ENCODE results near the gene B4GALT3. TPM values are rescaled to one million over a fixed set of nuclear protein-coding genes. Genes with fewer than 3 reads are reported as not detected.

B4GALT3 gene
- total and polyA plus RNA-seq, 9 of the 15 experiments (the other 6 are each of a cell fraction or from before 2014, with no cell fraction given), result 31.2 to 103 (median 46.1) TPM

GRCh38 chr1:161131523-161132409 lies 45.5 kb downstream of the B4GALT3 start (continued):
- TF ChIP-seq, protein P1, sequence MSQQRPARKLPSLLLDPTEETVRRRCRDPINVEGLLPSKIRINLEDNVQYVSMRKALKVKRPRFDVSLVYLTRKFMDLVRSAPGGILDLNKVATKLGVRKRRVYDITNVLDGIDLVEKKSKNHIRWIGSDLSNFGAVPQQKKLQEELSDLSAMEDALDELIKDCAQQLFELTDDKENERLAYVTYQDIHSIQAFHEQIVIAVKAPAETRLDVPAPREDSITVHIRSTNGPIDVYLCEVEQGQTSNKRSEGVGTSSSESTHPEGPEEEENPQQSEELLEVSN (IDR thresholded peaks at IDR 0.05; ENCODE audit: borderline replicate concordance in 1 of 2, extremely low read depth in 1 of 2, insufficient read depth in 1 of 2, insufficient read length in 1 of 2, low read depth in 1 of 2, low read length in 1 of 2, poor library complexity in 1 of 2, severe bottlenecking in 1 of 2), result peak in 1 of 2 experiments; percentile 66
- TF ChIP-seq ASH1L (IDR thresholded peaks at IDR 0.05; ENCODE audit: borderline replicate concordance, low read depth, partially characterized antibody) (peak; percentile 40), GATAD2A (IDR thresholded peaks at IDR 0.05) (peak; percentile 44; the same call in 1 of the 2 replicates), MIER1 (IDR thresholded peaks at IDR 0.05; ENCODE audit: low read depth) (peak; percentile 70; the same call in 1 of the 2 replicates), LARP7 (IDR thresholded peaks at IDR 0.05) (peak; percentile 98), ZNF740 (CRISPR knock-in tag; IDR thresholded peaks at IDR 0.05) (no peak), ZNF740 (tag; IDR thresholded peaks at IDR 0.05) (0 out of 4 replicates have a peak, but pooled peaks of 1 of the 2 experiments have one; percentile 18), ZNF778 (CRISPR knock-in tag; IDR thresholded peaks at IDR 0.05) (no peak), ARID1B (IDR thresholded peaks at IDR 0.05) (peak; percentile 54), PHB2 (IDR thresholded peaks at IDR 0.05; ENCODE audit: low read depth) (0 out of 2 replicates have a peak, but pooled peaks have one; percentile 28), DMBX1 (CRISPR knock-in tag; IDR thresholded peaks at IDR 0.05; ENCODE audit: borderline replicate concordance) (no peak), TAF7 (tag; IDR thresholded peaks at IDR 0.05) (peak; percentile 53; the same call in 1 of the 2 replicates), EP400 (IDR thresholded peaks at IDR 0.05) (no peak; the same call in none of the 2 replicates), NCOA1 (IDR thresholded peaks at IDR 0.05; ENCODE audit: low read depth) (0 out of 2 replicates have a peak, but pooled peaks have one; percentile 15), GTF2A2 (tag; IDR thresholded peaks at IDR 0.05) (0 out of 2 replicates have a peak, but pooled peaks have one; percentile 22), ESRRA (IDR thresholded peaks at IDR 0.05; ENCODE audit: borderline replicate concordance, low read depth) (no peak), MAZ (CRISPR knock-in tag; conservative IDR thresholded peaks at IDR 0.05 in 1 of 2, IDR thresholded peaks at IDR 0.05 in 1 of 2) (peak in 1 of 2 experiments; percentile 15; a peak in 1 of 4 replicates), MTA1 (IDR thresholded peaks at IDR 0.05; ENCODE audit: borderline replicate concordance) (peak; percentile 70; the same call in 1 of the 2 replicates), HMG20A (CRISPR knock-in tag; conservative IDR thresholded peaks at IDR 0.05) (no peak), NFRKB (IDR thresholded peaks at IDR 0.05; ENCODE audit: low read depth) (peak; percentile 23; the same call in 1 of the 2 replicates), SMARCE1 (IDR thresholded peaks at IDR 0.05) (peak; percentile 70)
- TF ChIP-seq, protein P2, sequence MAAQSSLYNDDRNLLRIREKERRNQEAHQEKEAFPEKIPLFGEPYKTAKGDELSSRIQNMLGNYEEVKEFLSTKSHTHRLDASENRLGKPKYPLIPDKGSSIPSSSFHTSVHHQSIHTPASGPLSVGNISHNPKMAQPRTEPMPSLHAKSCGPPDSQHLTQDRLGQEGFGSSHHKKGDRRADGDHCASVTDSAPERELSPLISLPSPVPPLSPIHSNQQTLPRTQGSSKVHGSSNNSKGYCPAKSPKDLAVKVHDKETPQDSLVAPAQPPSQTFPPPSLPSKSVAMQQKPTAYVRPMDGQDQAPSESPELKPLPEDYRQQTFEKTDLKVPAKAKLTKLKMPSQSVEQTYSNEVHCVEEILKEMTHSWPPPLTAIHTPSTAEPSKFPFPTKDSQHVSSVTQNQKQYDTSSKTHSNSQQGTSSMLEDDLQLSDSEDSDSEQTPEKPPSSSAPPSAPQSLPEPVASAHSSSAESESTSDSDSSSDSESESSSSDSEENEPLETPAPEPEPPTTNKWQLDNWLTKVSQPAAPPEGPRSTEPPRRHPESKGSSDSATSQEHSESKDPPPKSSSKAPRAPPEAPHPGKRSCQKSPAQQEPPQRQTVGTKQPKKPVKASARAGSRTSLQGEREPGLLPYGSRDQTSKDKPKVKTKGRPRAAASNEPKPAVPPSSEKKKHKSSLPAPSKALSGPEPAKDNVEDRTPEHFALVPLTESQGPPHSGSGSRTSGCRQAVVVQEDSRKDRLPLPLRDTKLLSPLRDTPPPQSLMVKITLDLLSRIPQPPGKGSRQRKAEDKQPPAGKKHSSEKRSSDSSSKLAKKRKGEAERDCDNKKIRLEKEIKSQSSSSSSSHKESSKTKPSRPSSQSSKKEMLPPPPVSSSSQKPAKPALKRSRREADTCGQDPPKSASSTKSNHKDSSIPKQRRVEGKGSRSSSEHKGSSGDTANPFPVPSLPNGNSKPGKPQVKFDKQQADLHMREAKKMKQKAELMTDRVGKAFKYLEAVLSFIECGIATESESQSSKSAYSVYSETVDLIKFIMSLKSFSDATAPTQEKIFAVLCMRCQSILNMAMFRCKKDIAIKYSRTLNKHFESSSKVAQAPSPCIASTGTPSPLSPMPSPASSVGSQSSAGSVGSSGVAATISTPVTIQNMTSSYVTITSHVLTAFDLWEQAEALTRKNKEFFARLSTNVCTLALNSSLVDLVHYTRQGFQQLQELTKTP (IDR thresholded peaks at IDR 0.05; ENCODE audit: low read depth in 1 of 2, partially characterized antibody in 2 of 2), result peak; percentile 52 to 53

Data from K562 (cell line).